GM19452 (cell line): ENCODE results near the gene POLR1G.

Experiments
- ATAC-seq: cut with Tn5 transposase; IDR thresholded peaks from one replicate; pipeline ENCODE4 v1.9.1; 2021; ENCODE audit not compliant: unreplicated experiment

POLR1G gene

GRCh38 chr19:45406226-45407090, at the start of gene POLR1G:
TSS of gene POLR1G (plus strand) at chr19:45406644. CDS start at chr19:45406697, 53 bp downstream.
- ATAC-seq: peak; percentile 76

- ATAC-seq: no peak
Observed at GRCh38 chr19:45356760-45357444, 49.5 kb upstream of the POLR1G start.

- no peak for ATAC-seq
Observed at GRCh38 chr19:45357445-45357783, 49.0 kb upstream of the POLR1G start.

- ATAC-seq: no peak
Observed at GRCh38 chr19:45358213-45358792, 48.1 kb upstream of the POLR1G start.

- ATAC-seq: no peak
Observed at GRCh38 chr19:45361608-45362007, 44.8 kb upstream of the POLR1G start.

DNA sequence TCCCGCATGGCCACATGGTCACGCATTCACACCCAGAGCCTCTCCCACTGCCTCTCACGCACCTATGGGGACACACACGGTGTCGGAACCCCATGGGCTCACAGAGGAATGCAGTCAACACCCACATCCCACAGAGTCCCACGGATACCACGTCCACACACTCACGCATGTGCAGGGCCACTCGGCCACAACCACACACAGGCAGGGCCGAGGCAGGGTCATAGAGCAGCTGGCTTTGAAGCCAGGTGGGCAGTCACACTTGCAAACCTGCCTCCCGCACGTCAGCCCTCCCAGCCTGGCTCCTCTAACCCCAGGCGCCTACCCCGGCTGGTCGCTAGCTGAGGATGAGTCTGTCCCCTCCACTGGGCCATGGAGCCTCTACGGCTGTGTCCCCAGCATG, 44.2 kb upstream of the POLR1G start:
- no peak for ATAC-seq

DNA sequence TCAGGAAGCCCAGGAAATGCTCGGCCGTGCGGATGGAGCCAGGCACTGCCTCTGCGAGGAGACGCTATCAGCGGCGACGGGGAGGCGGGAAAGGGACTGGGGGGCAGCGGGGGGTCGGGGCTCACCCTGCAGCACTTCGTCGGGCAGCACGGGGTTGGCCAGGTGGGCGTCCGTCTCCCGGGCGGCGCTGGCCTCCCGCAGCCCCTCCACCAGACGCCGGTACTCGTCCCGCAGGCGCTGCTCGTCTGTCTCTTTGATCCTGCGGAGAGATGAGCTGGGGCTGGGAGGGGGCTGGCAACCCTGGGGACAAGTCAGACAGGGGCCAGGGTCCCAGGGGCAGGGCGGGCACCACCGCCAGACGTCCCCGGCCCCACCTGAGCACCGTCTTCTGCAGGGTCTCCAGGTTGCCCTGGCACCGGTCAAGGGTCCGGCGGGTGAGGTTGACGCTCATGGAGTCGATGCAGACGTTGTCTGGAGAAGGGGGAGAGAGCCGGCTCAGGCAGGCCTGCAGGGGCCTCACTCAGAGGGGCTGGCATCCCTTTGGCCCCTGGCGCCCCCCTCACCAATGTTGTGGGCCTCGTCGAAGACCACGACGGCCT, 42.5 kb upstream of the POLR1G start:
- no peak for ATAC-seq

GRCh38 chr19:45364696-45365095, 41.7 kb upstream of the POLR1G start:
- no peak for ATAC-seq

DNA sequence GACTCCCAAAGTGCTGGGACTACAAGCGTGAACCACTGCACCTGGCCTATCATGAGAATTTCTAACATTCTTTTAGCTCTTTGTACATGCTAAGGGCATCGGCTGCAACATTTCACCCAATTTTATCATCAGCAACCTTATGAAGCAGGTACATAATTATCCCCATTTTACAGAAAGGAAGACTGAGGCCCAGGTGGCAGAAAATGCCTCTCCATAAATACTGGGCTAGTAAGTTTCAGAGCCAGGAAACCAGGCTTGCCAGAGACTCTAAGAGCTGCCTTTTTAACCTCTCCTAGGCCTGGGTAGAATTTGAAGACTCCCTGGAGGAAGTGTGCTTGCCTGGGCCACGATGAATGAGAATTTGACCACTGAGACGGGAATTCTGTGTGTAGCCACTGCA, 38.3 kb upstream of the POLR1G start:
- no peak for ATAC-seq

DNA sequence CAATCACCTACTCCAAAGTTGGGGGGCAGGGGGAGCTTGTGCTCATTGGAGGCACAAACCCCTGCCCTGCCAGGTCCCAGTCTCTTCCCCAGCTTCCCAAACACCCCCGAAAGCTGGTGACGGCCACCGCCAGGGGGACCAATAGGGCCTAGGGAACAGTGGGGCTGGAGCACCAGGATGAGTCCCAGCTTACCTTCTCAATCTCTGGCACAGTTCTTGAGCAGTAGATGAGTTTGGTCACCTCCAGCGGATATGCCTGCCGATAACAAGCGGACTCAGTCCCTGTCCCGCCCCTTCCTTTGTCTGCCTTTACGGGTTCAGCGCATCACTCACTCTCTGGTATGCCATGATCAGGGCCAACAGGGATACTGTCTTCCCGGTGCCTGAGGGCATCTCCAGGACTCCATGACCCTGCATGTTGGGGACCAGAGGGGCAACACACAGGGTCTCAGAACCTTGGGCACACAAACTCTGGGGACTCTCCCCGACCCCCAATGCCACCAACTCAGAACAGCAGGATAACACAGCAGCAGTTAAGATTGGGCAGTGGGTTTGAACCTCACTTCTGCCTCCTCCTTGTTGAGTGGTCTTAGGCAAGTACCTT, 37.6 kb upstream of the POLR1G start:
- ATAC-seq: no peak

- ATAC-seq: peak; percentile 96
Observed at GRCh38 chr19:45370410-45371204, 35.8 kb upstream of the POLR1G start, which contains the start of gene ERCC2. TSS of gene ERCC2 (minus strand) at chr19:45370573. CDS start at chr19:45370540, 33 bp downstream.

DNA sequence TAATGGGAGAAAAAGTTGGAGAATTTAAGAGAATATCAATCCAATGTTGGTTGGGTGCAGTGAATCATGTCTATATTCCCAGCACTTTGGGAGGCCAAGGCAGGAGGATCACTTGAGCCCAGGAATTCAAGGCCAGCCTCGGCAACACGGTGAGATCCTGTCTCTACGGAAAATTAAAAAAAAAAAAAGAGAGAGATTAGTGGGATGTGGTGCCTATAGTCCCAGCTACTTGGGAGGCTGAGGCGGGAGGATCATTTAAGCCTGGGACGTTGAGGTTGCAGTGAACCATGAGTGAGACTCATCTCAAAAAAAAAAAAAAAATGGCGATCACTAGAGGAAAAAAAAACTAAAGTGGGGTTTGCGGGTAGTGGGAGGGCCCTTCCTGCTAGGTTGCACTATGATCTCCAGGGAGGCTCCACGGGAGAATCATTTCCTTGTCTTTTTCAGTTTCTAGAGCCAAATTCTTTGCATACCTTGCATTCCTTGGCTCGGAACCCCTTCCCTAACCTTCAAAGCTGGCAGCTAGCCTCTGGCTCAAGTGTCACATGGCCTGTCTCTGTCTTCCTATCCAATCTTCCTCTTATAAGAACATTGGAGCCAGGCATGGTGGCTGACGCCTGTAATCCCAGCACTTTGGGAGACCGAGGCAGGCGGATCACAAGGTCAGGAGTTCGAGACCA, 30.3 kb upstream of the POLR1G start:
- ATAC-seq: no peak

DNA sequence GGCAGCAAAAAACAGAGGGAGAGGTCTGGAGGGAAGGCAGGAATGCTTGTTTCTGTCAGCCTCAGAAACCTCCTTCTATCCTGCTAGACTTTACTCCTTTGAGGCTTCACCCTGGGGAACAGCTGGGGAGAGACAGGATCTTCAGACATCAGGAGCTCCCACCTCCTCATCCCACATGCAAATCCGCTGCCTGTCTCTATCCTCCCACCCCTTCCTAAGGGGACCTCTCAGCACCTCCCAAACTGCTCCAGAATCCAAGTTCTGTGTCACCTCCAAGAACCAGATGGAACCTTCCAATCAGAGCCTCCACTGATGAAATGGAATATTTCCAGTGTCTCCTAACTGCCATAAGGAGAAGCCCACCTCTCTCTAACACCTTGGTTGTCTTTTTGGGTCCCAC, 26.3 kb upstream of the POLR1G start:
- ATAC-seq: no peak

DNA sequence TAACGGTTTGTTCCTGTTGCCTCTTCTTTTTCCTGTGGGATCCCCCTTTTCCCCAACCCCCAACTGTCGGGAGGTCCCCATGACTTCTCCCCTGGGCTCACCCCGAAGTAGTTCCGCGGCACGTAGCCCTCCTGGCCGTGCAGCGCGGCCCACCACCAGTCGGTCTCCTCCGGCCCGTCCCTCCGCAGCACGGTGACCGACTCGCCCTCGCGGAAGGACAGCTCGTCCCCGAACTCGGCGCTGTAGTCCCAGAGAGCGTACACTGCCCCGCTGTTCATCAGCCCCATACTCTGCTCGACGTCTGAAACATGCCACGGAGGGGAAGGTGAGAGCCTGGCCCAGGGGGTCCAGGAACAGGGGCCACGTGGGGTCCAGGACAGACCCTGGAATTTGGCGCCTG, 24.0 kb upstream of the POLR1G start:
- no peak for ATAC-seq

- ATAC-seq: no peak
Observed at GRCh38 chr19:45385392-45386221, 20.8 kb upstream of the POLR1G start.

DNA sequence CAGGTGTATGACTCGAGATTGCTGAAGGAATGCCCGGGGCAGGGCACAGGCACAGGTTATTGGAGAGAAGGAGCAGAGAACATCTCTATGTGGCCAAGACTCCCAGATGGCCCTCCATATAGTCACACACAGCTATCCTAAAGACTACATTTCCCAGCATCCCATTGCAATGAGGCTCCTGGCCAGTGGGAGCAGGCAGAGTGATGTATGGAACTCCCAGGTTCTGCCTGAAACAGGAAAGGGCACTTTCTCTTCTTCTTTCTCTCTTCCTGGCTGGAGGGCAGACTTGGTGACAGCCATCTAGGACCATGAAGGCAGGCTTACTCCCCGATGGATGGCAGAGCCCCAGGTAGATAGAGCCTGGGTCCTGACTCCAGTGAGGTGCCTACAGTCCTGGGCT, 15.1 kb upstream of the POLR1G start:
- no peak for ATAC-seq

GRCh38 chr19:45391871-45392665, 14.4 kb upstream of the POLR1G start:
- ATAC-seq: no peak
